Esophagus squamous epithelium (tissue), 5 donors: ENCODE measurements around the gene IL6. TPM values are rescaled to one million over a fixed set of nuclear protein-coding genes. Genes with fewer than 3 reads are reported as not detected.
"Not testable (repeated sequence)": the region's sequence is repeated elsewhere in the genome, so short reads cannot be mapped to it uniquely, and the experiment has no call there.

Experiments used
- DNase-seq: peaks from one replicate; lab custom pipeline; 2025; lab: John Stamatoyannopoulos, UW
- H3K27ac ChIP-seq, 4 donors: fragments of 200-600 bp; sonication (generic); one replicate each; pipeline ENCODE4 v1.5.1; 2016 to 2019; ENCODE audit warnings: mild to moderate bottlenecking in 1 of 4
- H3K27me3 ChIP-seq, 4 donors: fragments of 200-600 bp; sonication (generic); 1 replicate in 3 of 4; 2 replicates in 1 of 4; pipeline versions ENCODE4 v1.5.1 to v1.6.0; 2017 to 2021; ENCODE audit warnings: antibody characterized with exemption in 1 of 4
- H3K36me3 ChIP-seq, 3 donors: fragments of 200-600 bp; sonication (generic); one replicate each; pipeline ENCODE4 v1.5.1; 2016 to 2019
- H3K4me1 ChIP-seq, 3 donors: fragments of 200-600 bp; sonication (generic); one replicate each; pipeline ENCODE4 v1.5.1; 2017 to 2019
- H3K4me3 ChIP-seq, 4 donors: fragments of 200-600 bp; sonication (generic); 1 replicate in 3 of 4; 2 replicates in 1 of 4; pipeline ENCODE4 v1.5.1; 2016 to 2019; ENCODE audit warnings: mild to moderate bottlenecking in 2 of 4, moderate library complexity in 1 of 4
- H3K9me3 ChIP-seq, 3 donors: fragments of 200-600 bp; sonication (generic); one replicate each; pipeline ENCODE4 v1.5.1; 2016 to 2019
- CTCF ChIP-seq, 6 experiments: fragments of 450-650 bp in 4 of 6; fragments of 200-600 bp in 2 of 6; sonication (generic) in 2 of 6; IDR thresholded peaks; one replicate each; pipeline ENCODE4 v1.5.1; 2016 to 2019; ENCODE audit warnings: antibody characterized with exemption in 6 of 6, mild to moderate bottlenecking in 4 of 6, moderate library complexity in 4 of 6
- POLR2A ChIP-seq, 4 donors: fragments of 450-650 bp; IDR thresholded peaks; one replicate each; pipeline ENCODE4 v1.6.1; 2017; ENCODE audit warnings: antibody characterized with exemption in 4 of 4, mild to moderate bottlenecking in 4 of 4, moderate library complexity in 3 of 4
- WGBS, 2 donors: methylation state at CpG; one replicate each; pipeline ENCODE4 v1.1.5; 2018; 5-methylcytosine and 5-hydroxymethylcytosine counted together
- intact Hi-C: fragments of 100-400 bp; cut with DNase I; formaldehyde crosslinking; loops from one replicate; pipeline ENCODE4 v1.15.0; 2022
- total RNA-seq, 4 donors: library from RNA; depleted of rRNA; stranded (reverse); fragments of >200 nt; gene quantifications; one replicate each; pipeline ENCODE4 v1.1.0, GENCODE V29; 2016
- donor health status: DM: yes; HTN: yes; CAD: no.

IL6 gene
- total RNA-seq, 4 donors from 2014 or later, result 0.95 TPM; not detected in 3

- WGBS, 2 donors, result 86 to 89% methylated on average over 6 of the region's 6 CpGs
- intact Hi-C loops, H3K4me1 ChIP-seq, H3K27ac ChIP-seq, H3K27me3 ChIP-seq, H3K9me3 ChIP-seq, DNase-seq, H3K36me3 ChIP-seq, H3K4me3 ChIP-seq: not testable (repeated sequence)
Measured at GRCh38 chr7:22707026-22707691, 19.8 kb upstream of the IL6 start.

- 78 to 87% methylated on average over 4 of the region's 4 CpGs for WGBS, 2 donors
- DNase-seq, H3K36me3 ChIP-seq, intact Hi-C loops, H3K27ac ChIP-seq, H3K4me3 ChIP-seq, H3K4me1 ChIP-seq, H3K27me3 ChIP-seq, H3K9me3 ChIP-seq: not testable (repeated sequence)
Measured at GRCh38 chr7:22708214-22708613, 18.8 kb upstream of the IL6 start.

- intact Hi-C loops, H3K9me3 ChIP-seq, H3K4me3 ChIP-seq, H3K4me1 ChIP-seq, H3K27me3 ChIP-seq, DNase-seq, H3K27ac ChIP-seq, H3K36me3 ChIP-seq: not testable (repeated sequence)
- 93 to 97% methylated on average over 8 to 9 of the region's 9 CpGs for WGBS, 2 donors
Measured at GRCh38 chr7:22708677-22709061, 18.3 kb upstream of the IL6 start.

GRCh38 chr7:22709062-22709829, 17.8 kb upstream of the IL6 start:
- 84 to 86% methylated on average over 11 to 12 of the region's 14 CpGs for WGBS, 2 donors
- H3K4me1 ChIP-seq, H3K9me3 ChIP-seq, H3K27ac ChIP-seq, intact Hi-C loops, DNase-seq, H3K27me3 ChIP-seq, H3K4me3 ChIP-seq, H3K36me3 ChIP-seq: not testable (repeated sequence)

GRCh38 chr7:22709857-22710256, 17.1 kb upstream of the IL6 start:
- Histone ChIP-seq H3K27ac (no peak overlapping the region), H3K27me3 (no peaks in the 10 kb centered on the region), H3K9me3 (no peaks in the 10 kb centered on the region), H3K4me3 (no peak overlapping the region), H3K36me3 (no peaks in the 10 kb centered on the region), H3K4me1 (no peaks in the 10 kb centered on the region)
- 86 to 87% methylated on average over 4 of the region's 4 CpGs for WGBS, 2 donors
- intact Hi-C loops, result no loop called here
- no peak for DNase-seq
- TF ChIP-seq CTCF (IDR thresholded peaks at IDR 0.05), result no peak
- TF ChIP-seq POLR2A (IDR thresholded peaks at IDR 0.05), result no peak

GRCh38 chr7:22712999-22713398, 14.0 kb upstream of the IL6 start:
- 45 to 64% methylated on average over 1 of the region's 1 CpG for WGBS, 2 donors
- intact Hi-C loops, result no loop called here

More at GRCh38 chr7:22712999-22713398, 14.0 kb upstream of the IL6 start:
- Histone ChIP-seq H3K4me3 (no peak overlapping the region), H3K4me1 (peaks cover 0 to 7% (median 4%) of the 10 kb centered on the region in 3 donors), H3K9me3 (no peaks in the 10 kb centered on the region), H3K36me3 (no peaks in the 10 kb centered on the region), H3K27me3 (no peaks in the 10 kb centered on the region), H3K27ac (no peak overlapping the region)
- DNase-seq, result no peak
- TF ChIP-seq CTCF (IDR thresholded peaks at IDR 0.05), result no peak
- no peak for TF ChIP-seq POLR2A (IDR thresholded peaks at IDR 0.05)
